GM19468 (cell line): Measurements from ENCODE around the gene GPLD1.
"Not testable (repeated sequence)": the region's sequence is repeated elsewhere in the genome, so short reads cannot be mapped to it uniquely, and the experiment has no call there.

ENCODE experiments used
- ATAC-seq: cut with Tn5 transposase; IDR thresholded peaks from one replicate; pipeline ENCODE4 v1.9.1; 2021; ENCODE audit warnings: mild to moderate bottlenecking, moderate library complexity, moderate number of reproducible peaks; ENCODE audit not compliant: unreplicated experiment; ENCODE audit errors: extremely low read depth

Gene GPLD1

GRCh38 chr6:24391208-24391607, 98.2 kb downstream of the GPLD1 start:
- ATAC-seq: no peak

GRCh38 chr6:24387818-24388217, 101.6 kb downstream of the GPLD1 start:
- ATAC-seq: no peak

DNA sequence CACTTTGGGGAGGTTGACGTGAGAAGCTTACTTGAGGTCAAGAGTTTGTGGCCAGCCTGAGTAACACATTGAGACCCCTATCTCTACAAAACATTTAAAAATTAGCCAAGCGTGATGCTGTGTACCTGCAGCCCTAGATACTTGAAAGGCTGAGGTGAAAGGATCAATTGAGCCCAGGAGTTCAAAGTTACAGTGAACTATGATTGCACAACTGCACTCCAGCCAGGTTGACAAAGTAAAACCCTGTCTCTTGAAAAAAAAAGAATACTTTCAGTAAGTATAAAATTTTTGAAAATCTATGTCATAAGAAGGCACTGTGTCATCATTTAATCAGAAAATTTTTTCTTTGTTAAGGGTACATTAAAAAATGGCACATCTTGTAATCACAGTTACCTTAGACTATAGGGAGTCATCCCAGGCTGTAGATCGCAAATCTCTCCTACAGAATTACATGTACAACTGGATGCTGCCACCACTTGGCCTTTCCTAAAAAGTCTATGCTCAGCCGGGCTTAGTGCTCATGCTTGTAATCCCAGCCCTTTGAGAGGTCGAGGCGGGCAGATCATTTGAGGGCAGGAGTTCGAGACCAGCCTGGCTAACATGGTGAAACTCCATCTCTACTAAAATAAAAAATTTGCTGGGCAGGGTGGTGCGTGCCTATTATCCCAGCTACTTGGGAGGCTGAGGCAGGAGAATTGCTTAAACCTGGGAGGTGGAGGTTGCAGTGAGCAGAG, 103.7 kb downstream of the GPLD1 start:
- ATAC-seq: no peak

DNA sequence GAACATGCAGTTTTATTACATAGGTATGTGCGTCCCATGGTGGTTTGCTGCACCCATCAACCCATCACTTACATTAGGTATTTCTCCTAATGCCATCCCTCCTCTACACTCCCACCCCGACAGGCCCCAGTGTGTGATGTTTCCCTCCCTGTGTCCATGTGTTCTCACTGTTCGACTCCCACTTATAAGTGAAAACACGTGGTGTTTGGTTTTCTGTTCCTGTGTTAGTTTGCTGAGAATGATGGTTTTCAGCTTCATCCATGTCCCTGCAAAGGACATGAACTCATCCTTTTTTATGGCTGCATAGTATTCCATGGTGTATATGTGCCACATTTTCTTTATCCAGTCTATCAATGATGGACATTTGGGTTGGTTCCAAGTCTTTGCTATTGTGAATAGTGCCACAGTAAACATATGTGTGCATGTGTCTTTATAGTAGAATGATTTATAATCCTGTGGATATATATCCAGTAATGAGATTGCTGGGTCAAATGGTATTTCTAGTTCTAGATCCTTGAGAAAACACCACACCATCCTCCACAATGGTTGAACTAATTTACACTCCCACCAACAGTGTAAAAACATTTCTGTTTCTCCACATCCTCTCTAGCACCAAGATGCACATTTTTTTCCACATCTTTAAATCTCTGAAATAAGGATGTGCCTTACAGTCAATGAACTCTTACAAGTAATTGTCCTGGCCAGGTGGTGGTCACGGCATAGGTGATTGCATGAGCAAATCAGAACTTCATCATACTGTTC, 104.8 kb downstream of the GPLD1 start:
- not testable (repeated sequence) for ATAC-seq

- not testable (repeated sequence) for ATAC-seq
Observed at GRCh38 chr6:24382891-24383494, 106.4 kb downstream of the GPLD1 start.

- no peak for ATAC-seq
Observed at GRCh38 chr6:24382220-24382540, 107.2 kb downstream of the GPLD1 start.

DNA sequence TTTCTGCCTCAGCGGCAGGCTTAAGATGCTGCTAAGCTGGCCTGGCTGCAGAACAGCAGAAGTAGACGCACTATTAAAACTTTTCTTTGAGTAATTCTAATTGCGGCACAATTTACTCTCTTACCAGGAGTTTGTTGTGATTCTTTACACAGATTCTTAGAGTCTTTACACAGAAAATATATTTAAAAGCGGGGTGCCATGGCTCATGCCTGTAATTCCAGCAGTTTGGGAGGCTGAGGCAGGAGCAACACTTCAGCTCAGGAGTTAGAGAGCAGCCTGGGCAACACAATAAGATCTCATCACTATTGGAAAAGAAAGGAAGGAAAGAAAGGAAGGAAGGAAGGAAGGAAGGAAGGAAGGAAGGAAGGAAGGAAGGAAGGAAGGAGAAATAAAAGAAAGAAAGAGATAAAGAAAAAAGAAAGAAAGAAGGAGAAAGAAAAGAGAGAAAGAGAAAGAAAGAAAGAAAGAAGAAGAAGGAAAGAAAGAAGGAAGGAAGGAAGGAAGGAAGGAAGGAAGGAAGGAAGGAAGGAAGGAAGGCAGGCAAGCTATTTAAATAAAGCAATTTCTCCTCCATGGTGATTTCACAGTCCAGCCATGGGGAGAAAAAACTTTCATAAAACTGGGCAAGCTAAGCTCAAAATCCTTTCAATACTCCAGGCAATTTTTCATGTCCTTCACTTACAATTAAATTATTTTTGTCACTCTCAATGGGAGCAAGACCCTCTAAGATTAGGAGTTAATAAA, 107.7 kb downstream of the GPLD1 start:
- ATAC-seq: no peak

DNA sequence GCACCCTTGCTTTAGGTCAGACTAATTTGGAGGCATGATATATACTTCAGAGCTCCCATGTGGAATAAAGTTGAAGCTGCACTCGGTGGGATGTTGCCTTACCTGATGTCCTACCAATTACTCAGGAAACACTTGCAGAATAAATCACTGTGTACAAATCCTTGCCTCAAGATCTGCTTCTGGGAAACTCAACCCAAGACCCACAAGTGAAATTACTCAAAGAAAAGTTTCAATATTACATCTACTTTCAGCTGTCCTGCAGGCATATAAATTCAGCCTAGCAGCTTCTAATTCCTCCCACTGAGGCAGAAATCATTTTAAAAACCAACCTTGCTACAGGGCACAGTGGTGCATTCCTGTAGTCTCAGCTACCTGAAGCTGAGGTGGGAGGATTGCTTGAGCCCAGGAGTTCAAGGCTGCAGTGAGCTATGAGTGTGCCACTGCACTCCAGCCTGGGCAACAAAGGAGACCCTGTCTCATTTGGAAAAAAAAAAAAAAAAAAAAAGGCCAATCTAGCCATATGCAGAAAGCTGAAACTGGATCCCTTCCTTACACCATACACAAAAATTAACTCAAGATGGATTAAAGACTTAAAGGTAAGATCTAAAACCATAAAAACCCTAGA, 110.8 kb downstream of the GPLD1 start:
- no peak for ATAC-seq
